ENCODE measurements around the gene PLK5.
"Not testable (repeated sequence)": the region's sequence is repeated elsewhere in the genome, so short reads cannot be mapped to it uniquely, and the experiment has no call there.

PLK5 gene

GRCh38 chr19:1525343-1525742 is 1.5 kb downstream of the PLK5 start:
- no peak for DNase-seq (ENCODE audit: low spot score)

DNA sequence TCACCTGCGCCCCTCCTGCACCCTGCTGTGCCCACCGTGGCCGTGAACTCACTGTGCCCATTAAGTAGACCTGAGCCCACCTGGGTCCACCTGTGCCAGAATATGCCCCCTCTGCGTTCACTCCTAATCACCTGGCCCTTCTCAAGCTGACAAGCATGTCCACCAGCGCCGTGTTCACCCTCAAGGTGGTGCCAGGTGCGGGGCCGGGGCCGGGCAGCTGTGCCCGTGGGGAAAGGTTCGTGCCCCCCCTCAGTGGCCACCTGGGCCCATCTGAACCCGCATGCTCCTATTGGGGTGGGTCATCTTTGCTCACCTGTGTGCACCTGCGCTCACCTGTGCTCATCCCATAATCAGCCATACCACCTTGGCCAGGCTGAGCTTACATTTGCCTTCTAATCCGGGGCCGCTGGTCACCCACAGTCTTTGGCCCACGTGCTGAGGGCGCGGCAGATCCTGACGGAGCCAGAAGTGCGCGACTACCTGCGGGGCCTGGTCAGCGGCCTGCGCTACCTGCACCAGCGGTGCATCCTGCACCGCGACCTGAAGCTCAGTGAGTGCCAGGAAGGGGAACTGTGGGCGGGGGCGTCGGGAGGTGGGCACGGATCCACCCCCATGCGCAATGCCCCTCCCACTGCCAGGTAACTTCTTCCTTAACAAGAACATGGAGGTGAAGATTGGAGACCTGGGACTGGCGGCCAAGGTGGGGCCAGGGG is 2.3 kb downstream of the PLK5 start:
- no peak for DNase-seq (ENCODE audit: low spot score)

DNA sequence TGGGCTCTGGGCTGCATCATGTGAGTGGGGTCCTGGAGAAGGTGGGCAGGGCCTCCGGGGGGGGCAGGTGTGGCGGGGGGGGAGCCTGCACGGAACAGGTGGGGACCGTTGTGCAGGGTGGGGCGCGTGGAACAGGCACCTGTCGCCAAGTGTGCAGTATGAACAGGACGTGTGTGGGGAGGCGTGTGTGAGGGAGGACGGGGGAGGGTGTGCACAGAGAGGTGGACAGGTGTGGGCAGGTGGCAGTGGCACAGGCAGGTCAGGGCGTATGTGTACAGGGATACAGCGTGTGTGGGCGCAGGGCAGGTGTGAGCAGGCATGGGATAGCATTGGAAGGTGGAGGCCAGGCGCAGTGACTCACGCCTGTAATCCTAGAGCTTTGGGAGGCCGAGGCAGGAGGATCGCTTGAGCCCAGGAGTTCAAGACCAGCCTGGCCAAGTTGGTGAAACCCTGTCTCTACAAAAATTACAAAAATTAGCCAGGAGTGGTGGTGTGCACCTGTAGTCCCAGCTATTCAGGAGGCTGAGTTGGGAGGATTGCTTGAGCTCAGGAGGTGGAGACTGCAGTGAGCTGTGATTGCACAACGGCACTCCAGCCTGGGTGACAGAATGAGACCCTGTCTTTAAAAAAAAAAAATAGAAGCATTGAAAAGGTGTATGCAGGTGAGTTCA is 3.2 kb downstream of the PLK5 start:
- DNase-seq (ENCODE audit: low spot score): no peak

DNA sequence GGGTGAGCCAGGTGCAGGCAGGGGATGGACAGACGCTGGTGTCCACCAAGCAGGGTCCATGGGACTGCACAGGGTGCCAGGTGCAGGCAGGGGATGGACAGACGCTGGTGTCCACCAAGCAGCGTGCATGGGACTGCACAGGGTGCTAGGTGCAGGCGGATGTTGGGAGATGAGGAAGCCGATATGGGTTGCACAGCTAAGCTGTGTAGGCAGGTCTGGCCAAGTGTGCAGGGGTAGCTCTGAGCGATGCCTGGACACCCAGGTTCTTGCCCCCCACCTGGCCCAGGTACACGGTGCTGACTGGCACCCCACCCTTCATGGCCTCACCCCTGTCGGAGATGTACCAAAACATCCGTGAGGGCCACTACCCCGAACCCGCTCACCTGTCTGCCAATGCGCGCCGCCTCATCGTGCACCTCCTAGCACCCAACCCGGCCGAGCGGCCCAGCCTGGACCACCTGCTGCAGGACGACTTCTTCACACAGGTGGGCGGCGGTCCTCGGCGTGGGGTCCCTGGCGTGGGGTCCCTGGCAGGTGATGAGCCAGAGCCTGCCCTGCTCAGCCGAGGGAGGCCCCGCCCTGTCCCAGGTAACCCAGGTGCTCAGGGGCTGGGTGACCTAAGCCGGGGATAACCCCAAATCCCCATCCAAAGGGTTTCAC is 3.9 kb downstream of the PLK5 start:
- DNase-seq (ENCODE audit: low spot score): no peak

DNA sequence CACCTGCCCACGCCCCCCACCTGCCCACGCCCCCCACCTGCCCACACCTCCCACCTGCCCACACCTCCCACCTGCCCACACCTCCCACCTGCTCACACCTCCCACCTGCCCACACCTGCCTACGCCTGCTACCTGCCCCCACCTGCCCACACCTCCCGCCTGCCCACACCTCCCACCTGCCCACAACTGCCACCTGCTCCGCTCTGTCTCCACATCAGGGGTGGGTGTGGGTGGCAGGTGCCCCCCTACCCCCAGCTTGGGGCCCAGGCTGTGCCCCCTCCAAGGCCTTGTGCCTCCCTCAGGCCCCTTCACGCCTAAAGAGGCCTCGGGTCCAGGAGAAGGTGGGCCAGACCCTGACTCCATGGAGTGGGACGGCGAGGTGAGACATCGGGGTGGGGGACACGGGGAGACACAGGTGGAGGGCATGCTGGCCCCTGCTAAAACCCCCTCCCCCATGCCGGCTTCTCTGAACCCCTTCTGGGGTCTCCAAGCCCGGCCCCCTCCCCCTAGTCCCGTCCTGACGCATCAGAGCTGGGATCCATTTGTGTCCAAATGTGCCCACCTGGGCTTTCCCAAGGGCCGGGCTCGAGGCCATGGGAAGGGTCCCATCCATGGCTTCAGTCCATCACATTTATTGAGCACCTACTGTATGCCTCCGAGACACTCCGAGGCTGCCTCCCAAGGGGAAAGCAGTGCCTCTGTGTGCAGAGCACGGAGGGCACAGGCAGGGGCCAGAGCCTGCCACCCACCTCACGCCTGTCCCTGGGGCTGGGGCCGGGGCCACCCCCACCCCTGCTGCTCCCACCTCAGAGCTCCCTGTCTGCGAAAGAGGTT is 4.9 kb downstream of the PLK5 start:
- no peak for DNase-seq (ENCODE audit: low spot score)

GRCh38 chr19:1529430-1529816 is 5.5 kb downstream of the PLK5 start:
- DNase-seq (ENCODE audit: low spot score): no peak

DNA sequence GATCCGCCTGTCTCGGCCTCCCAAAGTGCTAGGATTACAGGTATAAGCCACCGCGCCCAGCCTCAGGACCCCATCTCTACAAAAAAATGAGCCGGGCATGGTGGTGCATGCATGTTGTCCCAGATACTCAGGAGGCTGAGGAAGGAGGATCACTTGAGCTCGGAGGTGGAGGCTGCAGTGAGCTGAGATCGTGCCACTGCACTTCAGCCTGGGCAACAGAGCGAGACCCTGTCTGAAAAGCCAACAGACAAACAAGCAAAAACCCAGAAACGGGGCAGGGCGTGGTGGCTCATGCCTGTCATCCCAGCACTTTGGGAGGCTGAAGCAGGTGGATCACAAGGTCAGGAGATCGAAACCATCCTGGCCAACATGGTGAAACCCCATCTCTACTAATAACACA is 7.0 kb downstream of the PLK5 start:
- DNase-seq (ENCODE audit: low spot score): not testable (repeated sequence)

DNA sequence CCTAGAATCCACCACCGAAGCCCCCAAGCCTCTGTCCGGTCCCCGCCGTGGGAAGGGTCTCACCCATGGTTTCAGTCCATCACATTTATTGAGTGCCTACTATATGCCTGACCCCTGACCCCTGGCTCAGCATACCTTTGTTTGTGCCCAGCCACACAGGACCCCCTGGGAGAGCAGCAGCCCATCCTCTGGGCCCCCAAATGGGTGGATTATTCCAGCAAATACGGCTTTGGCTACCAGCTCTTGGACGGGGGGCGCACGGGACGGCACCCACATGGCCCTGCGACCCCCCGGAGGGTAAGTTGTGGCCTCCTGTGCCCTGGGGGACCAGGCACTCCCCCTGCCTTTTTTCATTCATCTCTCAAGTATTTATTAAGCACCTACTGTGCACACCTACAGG is 7.7 kb downstream of the PLK5 start:
- no peak for DNase-seq (ENCODE audit: low spot score)

- no peak for DNase-seq (ENCODE audit: low spot score)
These were observed 8.1 kb downstream of the PLK5 start for GRCh38 chr19:1532003-1532402.

DNA sequence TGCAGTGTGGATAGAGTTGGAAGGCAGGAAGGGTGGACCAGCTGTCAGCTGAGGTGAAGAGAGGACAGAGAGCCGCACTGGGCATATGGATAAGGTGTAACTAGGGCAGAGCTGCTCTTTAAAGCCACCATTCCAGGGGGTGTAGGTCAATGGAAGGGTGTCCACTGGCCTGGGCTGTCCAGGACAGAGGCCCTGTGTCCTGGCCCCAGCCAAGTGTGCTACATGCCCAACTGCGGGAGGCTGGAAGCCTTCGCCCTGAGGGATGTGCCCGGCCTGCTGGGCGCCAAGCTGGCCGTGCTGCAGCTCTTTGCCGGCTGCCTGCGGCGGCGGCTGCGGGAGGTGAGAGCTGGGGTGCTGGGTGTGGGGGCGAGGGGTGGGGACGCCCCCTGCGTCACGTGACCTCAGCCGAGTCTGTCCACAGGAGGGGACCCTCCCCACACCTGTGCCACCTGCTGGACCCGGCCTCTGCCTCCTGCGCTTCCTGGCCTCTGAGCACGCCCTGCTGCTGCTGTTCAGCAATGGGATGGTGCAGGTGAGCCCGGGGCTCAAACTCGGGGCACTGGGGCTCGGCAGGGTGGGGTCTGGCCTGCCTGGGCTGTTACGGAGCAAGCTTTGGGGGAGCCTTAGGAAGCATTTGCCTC is 9.8 kb downstream of the PLK5 start:
- no peak for DNase-seq (ENCODE audit: low spot score)

DNA sequence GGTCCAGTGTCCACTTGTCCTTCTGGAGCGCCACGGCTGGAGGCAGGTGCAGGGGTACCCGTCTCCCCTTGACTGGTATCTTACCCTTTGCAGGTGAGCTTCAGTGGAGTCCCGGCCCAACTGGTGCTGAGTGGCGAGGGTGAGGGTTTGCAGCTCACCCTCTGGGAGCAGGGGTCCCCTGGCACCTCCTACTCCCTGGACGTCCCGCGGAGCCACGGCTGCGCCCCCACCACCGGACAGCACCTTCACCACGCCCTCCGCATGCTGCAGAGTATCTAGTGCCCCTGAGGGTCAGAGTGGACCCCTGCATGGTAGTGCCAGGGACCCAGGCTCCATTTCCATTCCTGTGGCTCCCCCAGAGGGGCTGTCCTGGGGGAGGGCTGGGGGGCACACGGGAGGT is 11.1 kb downstream of the PLK5 start:
- no peak for DNase-seq (ENCODE audit: low spot score)

GRCh38 chr19:1535699-1536098 is 11.8 kb downstream of the PLK5 start:
- not testable (repeated sequence) for DNase-seq (ENCODE audit: low spot score)

DNA sequence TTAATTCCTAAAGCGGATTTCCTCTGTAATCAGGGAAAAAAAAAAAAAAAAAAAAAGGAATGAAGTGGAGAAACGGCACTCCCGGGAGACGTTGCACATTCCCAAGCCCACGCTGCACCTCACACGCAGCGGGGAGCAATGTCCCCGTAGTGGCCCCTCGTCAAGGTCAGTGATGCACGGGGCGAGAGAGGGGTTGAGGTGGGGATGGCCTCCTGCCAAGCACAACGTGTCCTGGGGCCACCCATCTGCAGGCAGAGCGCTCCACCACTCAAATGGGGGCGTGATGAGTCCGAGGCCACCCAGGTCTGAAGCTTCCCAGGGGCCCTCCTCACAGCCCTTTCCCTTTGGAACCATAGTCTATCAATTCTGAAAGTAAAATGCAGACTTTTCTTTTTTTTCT is 15.1 kb downstream of the PLK5 start:
- DNase-seq (ENCODE audit: low spot score): no peak

DNA sequence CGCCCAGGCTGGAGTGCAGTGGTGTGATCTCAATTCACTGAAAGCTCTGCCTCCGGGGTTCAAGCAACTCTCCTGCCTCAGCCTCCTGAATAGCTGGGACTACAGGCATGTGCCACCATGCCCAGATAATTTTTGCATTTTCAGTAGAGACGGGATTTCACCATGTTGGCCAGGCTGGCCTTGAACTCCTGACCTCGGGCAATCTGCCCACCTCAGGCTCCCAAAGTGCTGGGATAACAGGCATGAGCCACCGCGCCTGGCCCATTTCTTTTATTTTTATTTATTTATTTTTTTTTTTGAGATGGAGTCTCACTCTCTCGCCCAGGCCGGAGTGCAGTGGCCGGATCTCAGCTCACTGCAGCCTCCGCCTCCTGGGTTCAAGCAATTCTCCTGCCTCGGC is 15.9 kb downstream of the PLK5 start:
- DNase-seq (ENCODE audit: low spot score): not testable (repeated sequence)

DNA sequence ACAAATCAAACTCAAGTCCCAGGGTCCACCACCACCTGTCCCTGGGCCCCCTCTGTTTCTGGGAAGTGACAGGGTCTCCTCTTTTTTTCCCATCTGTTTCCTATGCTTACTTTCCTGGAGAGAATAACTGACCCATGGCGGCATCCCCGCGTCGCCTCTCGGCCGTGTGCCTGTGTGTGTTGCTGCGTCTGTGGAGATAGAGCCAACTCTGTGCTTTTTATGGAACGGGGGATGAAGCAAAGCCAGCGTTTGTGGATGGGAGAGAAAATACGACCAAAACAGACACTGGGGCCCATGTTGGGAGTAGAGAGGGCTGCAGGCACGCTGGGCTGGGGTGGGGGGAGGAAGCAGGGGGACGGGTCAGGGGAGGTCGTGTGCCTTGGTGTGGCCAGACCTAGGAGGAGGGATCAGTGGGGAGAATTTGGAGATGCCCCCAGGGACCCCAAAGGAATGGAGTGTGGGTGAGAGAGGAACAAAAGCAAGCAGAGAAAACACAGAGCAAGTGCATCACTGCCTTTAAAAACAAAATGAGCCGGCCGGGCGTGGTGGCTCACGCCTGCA is 16.6 kb downstream of the PLK5 start:
- DNase-seq (ENCODE audit: low spot score): no peak

- DNase-seq (ENCODE audit: low spot score): no peak
These were observed 25.6 kb downstream of the PLK5 start for GRCh38 chr19:1549332-1549945.

GRCh38 chr19:1551068-1552040 is 27.5 kb downstream of the PLK5 start:
- DNase-seq (ENCODE audit: low spot score): no peak

GRCh38 chr19:1553415-1553814 is 29.5 kb downstream of the PLK5 start:
- DNase-seq (ENCODE audit: low spot score): no peak

DNA sequence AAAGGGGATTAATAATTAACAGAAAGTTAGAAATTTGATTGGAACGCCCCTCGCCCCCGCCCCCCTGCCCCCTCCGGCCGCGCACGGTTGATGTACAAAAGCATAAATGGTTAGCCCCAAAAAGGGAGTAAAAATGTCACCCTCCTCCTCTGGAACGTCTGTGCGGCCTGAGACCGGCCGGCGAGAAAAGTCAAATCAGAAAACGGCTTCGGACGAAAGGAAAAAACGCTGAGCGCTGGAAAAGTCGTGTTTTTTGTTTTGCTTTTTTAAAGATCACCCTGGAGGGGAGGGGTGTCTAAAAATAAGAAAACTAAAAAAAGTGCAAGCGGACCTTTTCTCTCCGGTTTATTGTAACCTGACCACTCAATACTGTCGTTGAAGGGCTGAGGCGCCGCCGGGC is 31.1 kb downstream of the PLK5 start:
- DNase-seq (ENCODE audit: low spot score): no peak

All from left forelimb (tissue), 1 donor.